Measurements from ENCODE around the gene PSTPIP2.
"Not testable (repeated sequence)": the region's sequence is repeated elsewhere in the genome, so short reads cannot be mapped to it uniquely, and the experiment has no call there.

Gene PSTPIP2

GRCh38 chr18:45995461-45995860 lies 76.6 kb downstream of the PSTPIP2 start:
- no peak for TF ChIP-seq GABPA (IDR thresholded peaks at IDR 0.05; ENCODE audit: low read depth)
- TF ChIP-seq POLR2AphosphoS5 (IDR thresholded peaks at IDR 0.05; ENCODE audit: low read depth), result no peak
- TF ChIP-seq CTCF (IDR thresholded peaks at IDR 0.05; ENCODE audit: insufficient read depth, low read length), result no peak
- TF ChIP-seq SPI1 (IDR thresholded peaks at IDR 0.05; ENCODE audit: borderline replicate concordance, low read depth), result no peak
- no peak for TF ChIP-seq REST (IDR thresholded peaks at IDR 0.05; ENCODE audit: insufficient replicate concordance, low read depth)
- Histone ChIP-seq H3K27me3 (ENCODE audit: insufficient read depth, poor library complexity, severe bottlenecking) (no peaks in the 10 kb centered on the region), H3K4me3 (replicated peaks; ENCODE audit: insufficient read depth, low read length) (no peak overlapping the region), H3K27ac (replicated peaks) (no peak overlapping the region)
- no peak for DNase-seq (ENCODE audit: low read depth in 1 of 2, low spot score in 1 of 2)

- DNase-seq (ENCODE audit: low read depth in 1 of 2, low spot score in 1 of 2), result no peak
- TF ChIP-seq GABPA (IDR thresholded peaks at IDR 0.05; ENCODE audit: low read depth) (no peak), POLR2AphosphoS5 (IDR thresholded peaks at IDR 0.05; ENCODE audit: low read depth) (no peak), REST (IDR thresholded peaks at IDR 0.05; ENCODE audit: insufficient replicate concordance, low read depth) (no peak), SPI1 (IDR thresholded peaks at IDR 0.05; ENCODE audit: borderline replicate concordance, low read depth) (no peak), CTCF (IDR thresholded peaks at IDR 0.05; ENCODE audit: insufficient read depth, low read length) (no peak)
- H3K27ac ChIP-seq (replicated peaks), result no peak overlapping the region
- no peak overlapping the region for H3K4me3 ChIP-seq (replicated peaks; ENCODE audit: insufficient read depth, low read length)
- H3K27me3 ChIP-seq (ENCODE audit: insufficient read depth, poor library complexity, severe bottlenecking), result no peaks in the 10 kb centered on the region
Observed at GRCh38 chr18:45993438-45993837, 78.6 kb downstream of the PSTPIP2 start.

DNA sequence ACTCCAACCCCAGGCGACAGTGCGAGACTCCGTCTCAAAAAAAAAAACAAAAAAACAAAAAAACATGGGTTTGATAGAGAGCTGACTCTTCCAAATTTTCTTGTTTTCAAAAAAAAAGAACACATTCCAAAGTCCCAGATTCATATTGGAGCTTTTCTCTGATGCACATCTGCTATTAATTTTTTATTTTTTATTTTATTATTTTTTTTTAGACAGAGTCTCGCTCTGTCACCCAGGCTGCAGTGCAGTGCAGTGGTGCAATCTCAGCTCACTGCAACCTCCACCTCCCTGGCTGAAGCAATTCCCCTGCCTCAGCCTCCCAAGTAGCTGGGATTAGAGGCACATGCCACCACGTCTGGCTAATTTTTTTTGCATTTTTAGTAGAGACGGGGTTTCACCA lies 79.5 kb downstream of the PSTPIP2 start:
- DNase-seq (ENCODE audit: low read depth in 1 of 2, low spot score in 1 of 2), result not testable (repeated sequence)

DNA sequence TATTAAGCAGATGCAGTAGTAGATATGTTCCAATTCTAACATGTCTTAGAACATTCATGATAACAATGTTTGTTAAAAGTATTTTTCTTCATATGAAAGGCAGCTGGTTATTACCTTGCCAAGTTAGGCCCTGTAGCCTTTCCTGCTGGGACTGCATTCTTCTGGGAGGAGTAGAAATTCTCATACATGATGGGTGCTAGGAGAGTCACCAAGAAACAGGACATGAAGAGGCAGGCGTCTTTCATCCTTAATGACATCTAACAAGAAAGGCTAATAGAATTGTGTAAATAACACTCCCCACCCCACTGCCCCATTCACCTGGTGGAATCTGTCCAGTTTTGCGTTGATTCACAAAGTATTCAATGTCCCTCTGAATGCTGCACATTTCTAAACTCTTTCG lies 80.3 kb downstream of the PSTPIP2 start:
- Histone ChIP-seq H3K27me3 (ENCODE audit: insufficient read depth, poor library complexity, severe bottlenecking) (no peaks in the 10 kb centered on the region), H3K4me3 (replicated peaks; ENCODE audit: insufficient read depth, low read length) (no peak overlapping the region), H3K27ac (replicated peaks) (no peak overlapping the region)
- no peak for TF ChIP-seq REST (IDR thresholded peaks at IDR 0.05; ENCODE audit: insufficient replicate concordance, low read depth)
- TF ChIP-seq CTCF (IDR thresholded peaks at IDR 0.05; ENCODE audit: insufficient read depth, low read length), result no peak
- no peak for TF ChIP-seq SPI1 (IDR thresholded peaks at IDR 0.05; ENCODE audit: borderline replicate concordance, low read depth)
- TF ChIP-seq GABPA (IDR thresholded peaks at IDR 0.05; ENCODE audit: low read depth), result no peak
- no peak for TF ChIP-seq POLR2AphosphoS5 (IDR thresholded peaks at IDR 0.05; ENCODE audit: low read depth)
- no peak for DNase-seq (ENCODE audit: low read depth in 1 of 2, low spot score in 1 of 2)

More for the DNA sequence above, 79.5 kb downstream of the PSTPIP2 start:
- not testable (repeated sequence) for H3K27me3 ChIP-seq (ENCODE audit: insufficient read depth, poor library complexity, severe bottlenecking); H3K4me3 ChIP-seq (replicated peaks; ENCODE audit: insufficient read depth, low read length); H3K27ac ChIP-seq (replicated peaks)

Measured in HL-60 (cell line).